ENCODE results near the gene SPRR2E.

GRCh38 chr1:153141377-153141776 is 47.1 kb upstream of the SPRR2E start:
- TF ChIP-seq BHLHE40 (IDR thresholded peaks at IDR 0.05; ENCODE audit: borderline replicate concordance), result no peak
- TF ChIP-seq FOXK2 (IDR thresholded peaks at IDR 0.05), result no peak
- TF ChIP-seq FOXA1 (IDR thresholded peaks at IDR 0.05), result no peak
- TF ChIP-seq ELF4 (IDR thresholded peaks at IDR 0.05), result no peak
- no peak for TF ChIP-seq FOXM1 (IDR thresholded peaks at IDR 0.05; ENCODE audit: borderline replicate concordance)
- no peak for TF ChIP-seq SP1 (IDR thresholded peaks at IDR 0.05)
- TF ChIP-seq ARNT (IDR thresholded peaks at IDR 0.05), result no peak
